GM12891 (cell line): ENCODE results near the gene GSN.

Source experiments
- POLR2A ChIP-seq: IDR thresholded peaks from 2 replicates; pipeline ENCODE4 v1.6.1; 2011; ENCODE audit warnings: low read depth, low read length, control low read depth
- TAF1 ChIP-seq: IDR thresholded peaks from 2 replicates; pipeline ENCODE4 v1.6.1; 2011; ENCODE audit warnings: low read depth, low read length, control low read depth

DNA sequence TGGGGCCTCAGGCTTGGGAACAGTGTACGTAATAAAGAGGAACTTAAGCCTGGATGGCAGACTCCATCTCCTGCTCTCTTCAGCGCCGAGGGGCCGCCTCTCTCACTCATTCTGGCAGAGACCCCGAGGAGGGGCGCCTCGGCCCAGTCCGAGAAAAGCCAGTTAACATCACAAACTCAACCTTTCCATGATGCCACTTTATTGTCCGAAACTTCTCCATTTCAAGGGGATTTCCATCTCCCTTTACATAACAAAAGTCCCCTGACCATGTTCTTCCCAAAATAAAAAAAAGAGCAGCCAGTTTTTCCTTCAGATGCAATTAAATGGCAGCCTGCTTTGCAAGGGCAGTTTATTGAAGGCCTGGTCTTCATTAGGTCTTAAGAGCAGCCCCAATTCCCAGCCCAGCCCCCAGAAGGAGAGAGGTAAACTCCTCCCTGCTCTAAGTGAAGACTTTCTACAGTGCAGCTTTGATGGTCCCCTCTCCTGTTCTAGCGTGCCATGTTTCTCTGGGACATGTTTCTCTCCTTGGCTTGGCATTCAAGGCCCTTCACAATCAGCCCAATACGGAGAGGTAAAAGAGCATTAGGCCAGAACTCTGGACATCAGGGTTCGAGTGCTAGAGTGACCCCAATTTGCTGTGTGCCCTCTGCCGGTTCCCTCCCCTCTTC lies 46.8 kb upstream of the GSN start:
- no peak for TF ChIP-seq POLR2A
- TF ChIP-seq TAF1: no peak
